Retinal pigment epithelial cell (primary cell): ENCODE measurements around the gene TUBB1.
A peak's percentile ranks its signal among the peaks of the same experiment; 100 is the strongest.

Source experiments
- DNase-seq: peaks from one replicate; pipeline ENCODE4 v3.0.0-alpha.2; 2010; ENCODE audit warnings: low read depth
- H3K4me3 ChIP-seq: 2 replicates; pipeline ENCODE4 v1.5.1; 2011; ENCODE audit warnings: mild to moderate bottlenecking, low read length, control low read depth, moderate library complexity
- TF ChIP-seq, protein P1 (sequence below): conservative IDR thresholded peaks from 2 replicates; pipeline ENCODE4 v1.5.1; 2011; ENCODE audit warnings: low read depth, low read length, control low read depth, inconsistent platforms

Gene TUBB1

DNA sequence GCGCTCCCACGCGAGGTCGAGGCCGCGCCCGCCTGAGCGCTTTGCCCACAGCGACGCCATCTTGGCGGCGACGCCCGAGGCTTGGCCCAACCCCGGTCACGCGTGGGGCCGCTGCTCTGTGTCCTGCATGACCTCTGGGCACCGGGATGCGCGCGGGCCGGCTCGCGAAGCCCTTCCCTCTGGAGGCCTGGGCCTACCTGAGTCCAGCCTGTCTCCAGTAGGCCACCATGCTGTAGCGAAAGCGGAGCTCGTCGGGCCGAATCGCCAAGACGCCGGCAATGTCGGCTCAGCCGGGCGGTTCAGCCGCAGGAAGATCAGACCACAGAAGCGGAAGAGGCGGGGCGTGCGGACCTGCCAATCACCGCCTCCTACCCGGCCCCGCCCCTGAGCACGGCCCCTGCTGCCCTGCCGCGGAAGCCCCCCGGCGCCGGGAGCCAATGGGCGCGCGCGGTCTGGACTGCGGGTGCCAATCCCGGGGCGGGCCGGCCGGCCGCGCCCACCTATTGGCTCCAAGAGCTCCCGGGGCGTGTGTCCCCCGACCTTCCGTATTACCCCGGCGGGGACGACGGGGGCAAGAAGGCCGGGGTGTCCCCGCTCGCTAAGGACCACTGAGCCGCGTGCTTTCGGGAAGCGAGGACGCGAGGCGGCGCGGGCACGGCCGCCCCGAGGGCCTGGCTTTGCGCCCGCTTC, 12.9 kb downstream of the TUBB1 start, which contains the start of gene ATP5F1E:
Gene ATP5F1E (minus strand): TSS at position 313 of the 690 bp plus-strand sequence. CDS start 84 bp downstream, at position 229.
- TF ChIP-seq, protein P1, sequence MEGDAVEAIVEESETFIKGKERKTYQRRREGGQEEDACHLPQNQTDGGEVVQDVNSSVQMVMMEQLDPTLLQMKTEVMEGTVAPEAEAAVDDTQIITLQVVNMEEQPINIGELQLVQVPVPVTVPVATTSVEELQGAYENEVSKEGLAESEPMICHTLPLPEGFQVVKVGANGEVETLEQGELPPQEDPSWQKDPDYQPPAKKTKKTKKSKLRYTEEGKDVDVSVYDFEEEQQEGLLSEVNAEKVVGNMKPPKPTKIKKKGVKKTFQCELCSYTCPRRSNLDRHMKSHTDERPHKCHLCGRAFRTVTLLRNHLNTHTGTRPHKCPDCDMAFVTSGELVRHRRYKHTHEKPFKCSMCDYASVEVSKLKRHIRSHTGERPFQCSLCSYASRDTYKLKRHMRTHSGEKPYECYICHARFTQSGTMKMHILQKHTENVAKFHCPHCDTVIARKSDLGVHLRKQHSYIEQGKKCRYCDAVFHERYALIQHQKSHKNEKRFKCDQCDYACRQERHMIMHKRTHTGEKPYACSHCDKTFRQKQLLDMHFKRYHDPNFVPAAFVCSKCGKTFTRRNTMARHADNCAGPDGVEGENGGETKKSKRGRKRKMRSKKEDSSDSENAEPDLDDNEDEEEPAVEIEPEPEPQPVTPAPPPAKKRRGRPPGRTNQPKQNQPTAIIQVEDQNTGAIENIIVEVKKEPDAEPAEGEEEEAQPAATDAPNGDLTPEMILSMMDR, result no peak
- peak within 1 kb of the TSS; percentile 75 for H3K4me3 ChIP-seq
- DNase-seq, result peak; percentile 74

DNA sequence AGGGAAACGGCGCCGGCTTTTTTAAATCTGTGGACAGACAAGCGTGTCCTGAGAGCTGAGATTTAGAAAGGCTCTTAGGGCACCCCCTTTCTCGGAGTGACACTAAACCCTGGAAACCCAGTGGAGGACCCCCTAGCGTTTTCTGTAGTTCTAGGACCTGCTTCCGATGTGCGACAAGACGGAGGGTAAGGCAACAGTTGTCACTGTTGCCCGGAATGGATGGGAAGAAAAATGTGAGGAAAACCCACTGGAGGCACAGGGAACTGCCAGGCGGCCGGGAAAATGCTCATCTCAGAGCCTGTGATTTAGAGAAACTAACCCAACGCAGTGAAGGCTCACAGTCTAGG, 13.5 kb downstream of the TUBB1 start:
- peak overlapping the region; percentile 60 for H3K4me3 ChIP-seq
- TF ChIP-seq, protein P1, result no peak
- no peak for DNase-seq

GRCh38 chr20:59033093-59033492, 13.9 kb downstream of the TUBB1 start:
- TF ChIP-seq, protein P1, result no peak
- no peak for DNase-seq
- peak overlapping the region; percentile 60 for H3K4me3 ChIP-seq

DNA sequence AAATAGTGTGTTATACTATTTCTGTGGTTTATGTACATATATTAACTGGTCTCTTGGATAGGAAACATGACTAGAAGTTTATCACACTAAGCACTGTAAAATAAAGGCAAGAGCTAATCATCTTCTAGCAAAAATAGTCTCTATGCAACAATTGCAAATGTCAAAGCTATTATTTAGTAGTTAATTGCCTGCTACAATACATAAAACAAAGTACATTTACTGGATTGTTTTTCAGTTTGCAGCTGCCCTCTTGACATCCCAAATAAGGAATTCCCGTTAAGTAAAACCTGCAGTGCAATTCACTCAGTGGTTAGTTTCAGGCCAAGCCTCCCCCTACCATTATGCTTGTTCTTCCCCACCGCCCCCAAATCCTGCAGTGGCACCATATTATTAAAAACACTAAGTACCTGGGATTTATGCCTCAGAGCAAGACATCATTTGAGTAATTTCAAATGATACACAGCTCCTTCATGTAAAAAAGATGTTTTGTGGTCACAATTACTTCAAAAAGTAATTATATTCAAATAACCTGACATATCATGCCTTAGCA, 14.5 kb downstream of the TUBB1 start:
- no peak overlapping the region for H3K4me3 ChIP-seq
- DNase-seq, result no peak
- TF ChIP-seq, protein P1, result no peak

GRCh38 chr20:59035381-59035780, 16.2 kb downstream of the TUBB1 start:
- H3K4me3 ChIP-seq, result no peak overlapping the region
- TF ChIP-seq, protein P1, result no peak

GRCh38 chr20:59037386-59037785, 18.2 kb downstream of the TUBB1 start:
- TF ChIP-seq, protein P1, result no peak
- DNase-seq, result no peak
- no peak overlapping the region for H3K4me3 ChIP-seq

More at GRCh38 chr20:59035381-59035780, 16.2 kb downstream of the TUBB1 start:
- DNase-seq, result no peak

DNA sequence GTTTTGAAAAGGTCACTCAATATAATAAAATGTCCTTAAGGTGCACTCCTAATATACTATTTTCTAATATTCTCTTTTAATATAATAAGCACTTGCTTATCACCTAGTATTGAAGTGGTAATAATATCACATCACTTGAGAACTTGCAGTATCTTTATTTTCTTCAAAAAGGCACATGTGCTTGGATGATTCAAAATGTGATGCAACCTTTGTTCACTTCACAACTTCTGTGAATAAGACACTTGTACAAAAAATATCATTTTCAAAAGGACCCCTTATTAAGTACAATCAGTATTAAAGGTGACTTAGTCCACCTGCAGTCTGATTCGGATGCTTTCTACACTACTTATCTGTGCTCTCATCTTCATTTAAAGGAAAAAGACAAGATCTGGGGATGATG, 20.0 kb downstream of the TUBB1 start:
- no peak for DNase-seq
- no peak overlapping the region for H3K4me3 ChIP-seq
- TF ChIP-seq, protein P1, result no peak
